HG02798 (cell line): ENCODE results near the gene SIRPB2.

Source experiments
- ATAC-seq: cut with Tn5 transposase; IDR thresholded peaks from one replicate; pipeline ENCODE4 v1.9.1; 2021; ENCODE audit warnings: mild to moderate bottlenecking; ENCODE audit not compliant: unreplicated experiment, poor library complexity

SIRPB2 gene

GRCh38 chr20:1473246-1474220, 17.7 kb downstream of the SIRPB2 start:
- no peak for ATAC-seq

- ATAC-seq = no peak
Observed at GRCh38 chr20:1472556-1473245, 18.5 kb downstream of the SIRPB2 start.

- ATAC-seq = no peak
Observed at GRCh38 chr20:1471242-1471641, 20.0 kb downstream of the SIRPB2 start.

- peak; percentile 36 for ATAC-seq
Observed at GRCh38 chr20:1469925-1470571, 21.2 kb downstream of the SIRPB2 start.

GRCh38 chr20:1469306-1469905, 21.8 kb downstream of the SIRPB2 start:
- ATAC-seq = no peak

GRCh38 chr20:1468117-1468624, 23.0 kb downstream of the SIRPB2 start:
- ATAC-seq = no peak

GRCh38 chr20:1467355-1468116, 23.7 kb downstream of the SIRPB2 start:
- no peak for ATAC-seq

GRCh38 chr20:1467082-1467354, 24.2 kb downstream of the SIRPB2 start:
- ATAC-seq = no peak

GRCh38 chr20:1466211-1467081, 24.8 kb downstream of the SIRPB2 start, which contains the start of gene NSFL1C:
Gene NSFL1C, minus strand, starts transcription at chr20:1466849. Its CDS starts 25 bp downstream, at chr20:1466824.
- peak; percentile 89 for ATAC-seq

GRCh38 chr20:1465470-1466210, 25.6 kb downstream of the SIRPB2 start:
- ATAC-seq = no peak

- no peak for ATAC-seq
Observed at GRCh38 chr20:1463971-1464570, 27.1 kb downstream of the SIRPB2 start.

- no peak for ATAC-seq
Observed at GRCh38 chr20:1462834-1463233, 28.4 kb downstream of the SIRPB2 start.

- ATAC-seq = no peak
Observed at GRCh38 chr20:1462001-1462400, 29.2 kb downstream of the SIRPB2 start.

- no peak for ATAC-seq
Observed at GRCh38 chr20:1460275-1460674, 30.9 kb downstream of the SIRPB2 start.

GRCh38 chr20:1457992-1458391, 33.2 kb downstream of the SIRPB2 start:
- no peak for ATAC-seq

GRCh38 chr20:1456300-1456699, 34.9 kb downstream of the SIRPB2 start:
- ATAC-seq = no peak

- ATAC-seq = no peak
Observed at GRCh38 chr20:1450926-1451491, 40.2 kb downstream of the SIRPB2 start.
